ENCODE data around the gene ZNF470.

The ZNF470 gene

GRCh38 chr19:56567274-56568120 lies at the start of gene ZNF470:
TSS of gene ZNF470 (plus strand) at chr19:56567468. CDS start at chr19:56570312, 2,844 bp downstream.
- Histone ChIP-seq H3K36me3 (ENCODE audit: control insufficient read depth, low read length) (no peaks in the 10 kb centered on the region), H3K4me2 (ENCODE audit: low read length) (peak within 1 kb of the TSS; percentile 67), H4K20me1 (ENCODE audit: control insufficient read depth, insufficient read depth, low read depth, low read length) (no peaks in the 10 kb centered on the region), H3K4me1 (ENCODE audit: control insufficient read depth, low read length) (0 out of 2 replicates have a peak, but pooled peaks cover 3% of the 10 kb centered on the region), H3F3A (ENCODE audit: control insufficient read depth, insufficient read depth) (no peaks in the 10 kb centered on the region), H3K4me3 (ENCODE audit: low read length) (peak within 1 kb of the TSS; percentile 86), H3K9me3 (ENCODE audit: control insufficient read depth, insufficient read depth, low read length) (peaks cover 30% of the 10 kb centered on the region), H3K27ac (ENCODE audit: low read depth, low read length) (no peak within 1 kb of the TSS), H3K27me3 (ENCODE audit: control insufficient read depth, low read length) (no peaks in the 10 kb centered on the region), H3K9me2 (replicated peaks; ENCODE audit: control insufficient read depth, low read length) (no peaks in the 10 kb centered on the region), H3K79me2 (ENCODE audit: control insufficient read depth, low read length) (no peaks in the 10 kb centered on the region)
- TF ChIP-seq CTCF (IDR thresholded peaks at IDR 0.05; ENCODE audit: low read depth, low read length, poor library complexity, severe bottlenecking) (no peak), EZH2phosphoT487 (IDR thresholded peaks at IDR 0.05; ENCODE audit: borderline replicate concordance, low read length) (no peak)

- TF ChIP-seq CTCF (IDR thresholded peaks at IDR 0.05; ENCODE audit: low read depth, low read length, poor library complexity, severe bottlenecking) (no peak), EZH2phosphoT487 (IDR thresholded peaks at IDR 0.05; ENCODE audit: borderline replicate concordance, low read length) (no peak)
- H3K27me3 ChIP-seq (ENCODE audit: control insufficient read depth, low read length) = no peaks in the 10 kb centered on the region
- peaks cover 30% of the 10 kb centered on the region; the same call in 1 of the 2 replicates for H3K9me3 ChIP-seq (ENCODE audit: control insufficient read depth, insufficient read depth, low read length)
- H3K27ac ChIP-seq (ENCODE audit: low read depth, low read length) = no peak overlapping the region
- H3F3A ChIP-seq (ENCODE audit: control insufficient read depth, insufficient read depth) = no peaks in the 10 kb centered on the region
- H4K20me1 ChIP-seq (ENCODE audit: control insufficient read depth, insufficient read depth, low read depth, low read length) = no peaks in the 10 kb centered on the region
- H3K9me2 ChIP-seq (replicated peaks; ENCODE audit: control insufficient read depth, low read length) = no peaks in the 10 kb centered on the region
- no peaks in the 10 kb centered on the region for H3K79me2 ChIP-seq (ENCODE audit: control insufficient read depth, low read length)
- H3K4me3 ChIP-seq (ENCODE audit: low read length) = no peak overlapping the region
- H3K4me1 ChIP-seq (ENCODE audit: control insufficient read depth, low read length) = no peaks in the 10 kb centered on the region
- H3K36me3 ChIP-seq (ENCODE audit: control insufficient read depth, low read length) = no peaks in the 10 kb centered on the region
- H3K4me2 ChIP-seq (ENCODE audit: low read length) = no peak overlapping the region
Measured at GRCh38 chr19:56525214-56525860, 41.9 kb upstream of the ZNF470 start.

- peak overlapping the region; percentile 85 for H3K4me3 ChIP-seq (ENCODE audit: low read length)
- no peak overlapping the region for H3K27ac ChIP-seq (ENCODE audit: low read depth, low read length)
- peak overlapping the region; percentile 48; the same call in 1 of the 2 replicates for H3K4me2 ChIP-seq (ENCODE audit: low read length)
- H4K20me1 ChIP-seq (ENCODE audit: control insufficient read depth, insufficient read depth, low read depth, low read length) = no peaks in the 10 kb centered on the region
- no peaks in the 10 kb centered on the region for H3F3A ChIP-seq (ENCODE audit: control insufficient read depth, insufficient read depth)
- H3K27me3 ChIP-seq (ENCODE audit: control insufficient read depth, low read length) = no peaks in the 10 kb centered on the region
- peaks cover 5% of the 10 kb centered on the region; the same call in 1 of the 2 replicates for H3K4me1 ChIP-seq (ENCODE audit: control insufficient read depth, low read length)
- no peaks in the 10 kb centered on the region for H3K9me2 ChIP-seq (replicated peaks; ENCODE audit: control insufficient read depth, low read length)
- peaks cover 38% of the 10 kb centered on the region for H3K9me3 ChIP-seq (ENCODE audit: control insufficient read depth, insufficient read depth, low read length)
- no peaks in the 10 kb centered on the region for H3K36me3 ChIP-seq (ENCODE audit: control insufficient read depth, low read length)
- no peaks in the 10 kb centered on the region for H3K79me2 ChIP-seq (ENCODE audit: control insufficient read depth, low read length)
- no peak for TF ChIP-seq CTCF (IDR thresholded peaks at IDR 0.05; ENCODE audit: low read depth, low read length, poor library complexity, severe bottlenecking)
- no peak for TF ChIP-seq EZH2phosphoT487 (IDR thresholded peaks at IDR 0.05; ENCODE audit: borderline replicate concordance, low read length)
Measured at GRCh38 chr19:56537442-56537841, 29.8 kb upstream of the ZNF470 start.

Measured in DOHH2 (cell line).